Stimulated activated CD4-positive, alpha-beta T cell treated with anti-CD3 and anti-CD28 coated beads, Interleukin-1b, Interleukin-23, amount 100 ng/mL, for 4 hours (primary cell): Measurements from ENCODE around the gene UIMC1.

Experiments used
- DNase-seq, 2 donors: peaks; one replicate each; pipeline ENCODE4 v3.0.0-alpha.2; 2020; ENCODE audit warnings: low read depth in 2 of 2

The UIMC1 gene

DNA sequence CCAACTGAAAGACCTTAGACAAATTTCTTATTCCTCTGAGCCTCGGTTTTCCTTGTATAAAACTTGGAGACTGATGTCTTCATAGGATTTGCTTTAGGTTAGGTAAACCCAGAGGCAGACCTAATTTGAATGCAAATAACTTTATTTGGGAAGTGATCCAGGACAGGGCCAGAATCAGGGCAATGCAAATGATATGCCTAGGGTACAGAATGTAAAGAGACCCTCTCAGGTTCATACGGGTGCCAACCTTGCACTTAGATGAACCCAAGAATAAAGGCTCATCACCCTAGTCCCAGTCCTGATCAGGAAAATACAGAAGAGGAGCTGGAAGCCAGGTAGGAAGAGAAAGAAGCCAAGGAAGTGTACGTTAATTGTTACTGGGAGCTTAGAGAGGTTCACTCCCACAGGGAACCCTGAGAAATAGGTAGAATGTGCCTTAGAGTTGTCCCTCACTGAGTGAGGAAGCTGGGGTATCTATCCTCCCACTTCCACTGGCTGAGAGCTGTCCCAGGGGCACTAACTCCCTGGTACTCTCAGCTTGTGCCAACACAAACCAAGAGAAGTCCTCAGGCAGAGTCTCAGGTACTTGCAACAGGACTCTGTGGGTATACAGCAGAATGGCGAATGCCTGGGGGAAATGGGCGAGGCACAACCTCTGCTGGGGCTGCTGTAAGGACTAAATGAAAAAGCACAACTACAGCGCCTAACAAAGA lies 104.3 kb downstream of the UIMC1 start:
- DNase-seq: no peak

DNA sequence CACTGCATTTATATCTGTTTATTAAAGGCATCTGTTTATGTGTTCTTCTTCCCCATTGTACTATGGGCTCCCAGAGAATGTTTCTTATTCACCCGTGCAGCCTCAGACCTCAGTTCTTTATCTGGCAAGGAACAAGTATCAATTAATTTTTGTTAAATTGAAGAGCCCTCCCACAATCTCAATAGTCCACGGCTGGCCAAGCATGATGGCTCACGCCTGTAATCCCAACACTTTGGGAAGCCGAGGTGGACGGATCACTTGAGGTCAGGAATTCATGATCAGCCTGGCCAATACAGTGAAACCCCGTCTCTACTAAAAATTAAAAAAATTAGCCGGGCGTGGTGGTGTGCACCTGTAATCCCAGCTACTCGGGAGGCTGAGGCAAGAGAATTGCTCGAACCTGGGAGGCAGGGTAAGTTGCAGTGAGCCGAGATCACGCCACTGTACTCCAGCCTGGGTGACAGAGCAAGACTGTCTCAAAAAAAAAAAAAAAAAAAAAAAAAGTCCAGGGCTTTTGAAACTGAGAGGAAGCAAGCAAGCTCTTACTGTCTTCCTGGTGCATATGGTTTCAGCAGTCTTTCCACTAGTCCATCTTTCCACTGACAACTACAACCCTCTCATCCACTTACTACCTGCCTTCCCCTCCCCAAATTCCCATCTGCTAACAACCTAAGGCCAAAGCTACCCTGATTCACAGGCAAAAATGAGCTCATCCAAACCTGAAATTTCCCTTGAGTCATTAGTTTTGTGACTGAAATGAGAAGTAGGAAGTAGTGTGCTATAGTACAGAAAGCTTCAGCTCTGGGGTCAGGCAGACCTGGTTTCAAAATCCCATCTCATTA lies 105.1 kb downstream of the UIMC1 start:
- no peak for DNase-seq

DNA sequence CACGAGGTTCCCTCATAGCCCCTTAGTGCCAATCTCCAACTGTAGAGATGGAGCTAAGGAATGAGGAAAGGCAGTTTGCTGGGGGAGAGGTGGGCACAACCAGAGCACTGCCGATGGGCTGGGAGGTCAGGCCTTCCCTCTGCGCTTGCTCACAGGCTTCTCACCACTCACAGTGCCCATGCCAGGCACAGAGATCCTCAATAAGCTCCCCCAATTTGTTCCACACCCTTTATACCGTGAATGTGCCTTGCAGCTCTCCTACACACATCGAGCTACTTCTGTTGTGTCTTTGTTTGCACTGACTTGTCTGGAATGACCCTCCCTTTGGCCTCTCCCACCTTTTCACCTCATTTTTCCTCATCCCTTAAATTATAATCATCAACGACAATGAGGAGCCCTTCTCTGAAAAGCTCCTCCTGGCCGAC lies 105.8 kb downstream of the UIMC1 start:
- DNase-seq: no peak

DNA sequence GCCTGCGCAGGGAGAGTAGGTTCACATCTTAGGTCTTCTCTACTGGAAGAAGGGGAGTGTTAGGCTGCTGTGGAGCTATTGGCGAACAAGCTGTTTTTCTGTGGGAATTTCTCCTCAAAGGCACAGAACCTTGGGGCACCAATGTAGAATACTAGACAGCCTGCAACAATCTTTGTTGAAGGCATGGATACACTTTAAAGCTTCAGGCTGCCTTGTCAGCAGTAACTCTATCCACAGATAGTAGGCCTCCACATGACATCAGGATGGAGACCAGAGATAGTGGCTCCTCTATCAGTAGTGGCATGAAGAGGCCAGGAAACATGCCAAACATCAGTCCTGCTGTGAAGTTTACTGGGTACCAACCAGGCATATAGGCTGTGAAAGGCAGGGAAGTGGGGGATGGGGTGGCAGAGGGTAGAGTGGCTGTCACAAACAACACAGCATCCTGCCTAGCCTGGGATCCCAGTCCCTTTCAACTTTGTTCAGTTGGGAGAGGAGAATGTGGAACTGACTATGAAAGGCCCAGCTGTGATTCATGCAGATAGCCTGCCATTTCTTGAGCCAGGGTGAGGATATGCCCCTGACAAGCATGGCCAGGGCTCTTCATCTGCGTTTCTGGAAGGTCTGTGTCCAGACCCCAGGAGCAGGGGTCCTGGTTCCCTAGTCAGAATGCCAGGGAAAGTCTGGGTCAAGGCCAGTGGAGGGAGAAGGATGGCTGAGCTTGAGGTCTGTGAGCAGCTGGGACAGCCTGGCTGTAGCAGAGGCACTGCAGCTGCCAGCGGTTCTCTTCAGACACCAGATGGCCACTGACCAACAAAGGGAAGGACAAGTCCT lies 106.4 kb downstream of the UIMC1 start:
- no peak for DNase-seq

DNA sequence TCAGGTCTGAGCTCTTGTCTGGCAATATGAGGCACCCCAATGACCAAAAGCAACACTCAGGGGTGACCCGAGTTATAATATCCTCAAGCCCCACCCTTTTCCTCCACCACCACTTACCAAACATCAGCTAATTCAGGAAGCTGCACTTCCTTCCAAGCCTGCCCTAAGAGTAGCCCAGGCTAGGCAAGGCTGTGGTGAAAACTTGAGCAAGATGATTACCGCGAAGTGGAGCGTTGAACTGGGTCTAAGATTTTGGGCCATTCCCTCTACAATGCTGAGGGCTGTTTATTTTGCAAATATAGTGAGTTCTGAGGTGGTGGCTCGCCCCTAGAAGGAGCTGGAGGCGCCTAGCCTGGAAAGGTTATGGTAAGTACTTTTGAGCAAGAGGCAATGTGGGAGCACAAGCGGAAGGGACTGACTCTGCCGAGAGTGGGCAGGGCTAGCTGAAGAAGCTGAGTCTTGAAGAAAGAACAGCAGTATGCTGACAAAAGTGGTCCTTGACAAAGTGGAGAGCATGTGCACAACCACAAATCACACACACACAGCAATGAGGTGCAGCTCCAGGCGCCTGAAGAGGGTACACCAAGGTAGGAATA lies 107.2 kb downstream of the UIMC1 start, which contains the start of gene HK3:
TSS of gene HK3 (minus strand) at position 51 of the 596 bp plus-strand sequence. CDS start 3,187 bp downstream, outside the sequence.
- DNase-seq: no peak

DNA sequence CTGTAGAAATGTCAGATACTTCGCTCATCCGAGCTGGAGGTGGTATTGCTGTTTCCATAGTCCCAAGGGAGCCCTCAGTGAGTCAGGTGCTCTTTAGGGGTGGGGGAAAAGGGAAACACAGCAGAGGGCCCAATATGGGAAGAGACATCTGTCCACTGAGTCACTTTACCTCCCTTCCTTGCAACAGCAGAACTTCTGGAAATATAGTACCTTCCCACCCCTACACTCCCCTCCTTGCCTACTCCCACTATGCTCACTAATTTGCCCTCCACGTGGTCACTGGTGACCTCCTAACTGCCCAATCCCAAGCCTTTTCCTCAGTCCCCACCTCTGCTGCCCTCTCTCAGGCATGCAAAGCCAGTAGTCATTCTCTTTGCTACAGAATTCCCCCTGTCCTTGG lies 109.3 kb downstream of the UIMC1 start:
- no peak for DNase-seq

DNA sequence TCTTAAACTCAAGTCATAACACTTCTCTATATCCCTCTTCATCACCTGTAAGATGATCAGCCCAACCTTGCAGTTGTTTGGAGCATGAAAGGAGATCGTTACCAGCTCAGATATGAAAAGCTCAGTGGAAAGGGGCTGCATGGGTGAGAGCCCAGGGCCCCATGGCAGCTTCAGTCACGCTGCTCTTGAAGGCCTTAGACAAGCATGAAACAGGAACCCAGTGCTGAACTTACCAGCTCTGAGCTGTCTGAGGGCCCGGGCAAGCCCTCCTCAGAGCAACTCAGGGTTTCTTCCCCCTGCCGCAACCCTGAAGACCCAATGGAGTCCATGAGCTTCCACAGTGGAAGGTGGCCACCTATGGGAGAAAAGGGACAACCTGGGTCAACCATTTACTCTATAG lies 110.7 kb downstream of the UIMC1 start:
- DNase-seq: no peak

DNA sequence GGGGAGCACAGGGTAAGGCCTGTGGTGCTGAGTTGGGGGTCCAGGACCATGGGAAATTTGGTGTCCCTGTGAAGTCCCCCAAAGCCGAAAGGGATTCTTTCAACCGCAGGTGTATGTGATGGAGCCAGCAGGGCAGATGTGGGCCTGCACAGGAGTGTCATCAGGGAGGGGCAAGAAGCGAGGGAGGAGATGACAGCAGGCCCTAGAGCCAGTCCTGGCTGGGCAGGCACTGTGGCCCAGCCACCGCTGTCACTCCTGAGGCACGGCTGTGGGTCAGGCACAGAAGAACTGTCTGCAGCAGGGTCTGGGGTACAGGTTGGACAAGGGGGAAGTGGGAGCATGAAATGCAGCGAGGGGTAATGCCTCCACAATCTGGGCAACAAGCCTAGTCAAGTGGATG lies 112.3 kb downstream of the UIMC1 start:
- DNase-seq: no peak

DNA sequence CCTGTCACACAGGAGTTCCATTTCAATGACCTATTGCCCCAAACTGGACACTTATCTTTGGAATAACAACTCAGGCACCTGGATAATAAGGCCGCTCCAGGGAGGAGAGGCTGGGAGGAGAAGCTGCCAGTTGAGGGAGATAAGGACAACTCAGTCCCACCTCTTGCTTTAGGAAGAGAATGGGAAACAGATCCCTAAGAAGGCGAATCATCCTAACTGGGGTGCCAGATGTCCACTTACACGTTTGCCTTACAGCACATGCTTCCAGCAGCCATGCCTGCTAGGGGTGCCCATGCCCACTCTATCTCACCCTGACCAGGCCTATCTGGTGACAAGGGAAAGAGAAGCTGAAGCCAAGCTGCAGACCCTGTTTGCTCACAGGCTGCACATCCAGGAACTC lies 113.9 kb downstream of the UIMC1 start:
- no peak for DNase-seq

DNA sequence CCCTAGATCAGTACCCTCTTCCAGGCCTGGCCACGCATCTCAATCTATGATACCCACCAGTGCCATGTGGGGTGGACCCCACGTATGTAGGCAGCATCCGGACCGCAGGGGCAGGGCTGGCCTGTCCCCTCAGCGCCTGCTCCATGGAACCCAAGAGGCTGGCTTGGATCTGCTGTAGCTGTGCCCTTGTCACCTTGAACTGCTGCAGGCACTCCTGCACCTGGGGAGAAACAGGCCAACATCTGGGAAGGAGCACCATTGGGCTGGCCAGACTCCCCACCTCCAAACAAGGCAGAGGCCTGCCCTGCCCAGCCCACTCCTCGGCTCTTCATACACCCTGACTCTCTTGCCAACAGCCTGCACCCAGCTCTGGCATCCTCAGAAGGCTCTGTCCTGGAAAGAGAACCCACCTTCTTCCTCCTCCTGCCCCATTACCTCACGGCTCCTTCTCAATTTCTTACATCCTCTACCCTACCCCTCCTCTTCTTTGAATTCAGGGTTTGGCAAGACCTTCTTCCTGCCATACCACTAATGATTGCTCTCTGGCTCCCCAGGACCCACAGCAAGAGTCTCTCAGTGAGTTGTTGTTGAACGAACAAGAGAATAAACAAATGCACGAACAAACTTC lies 115.1 kb downstream of the UIMC1 start:
- DNase-seq: no peak

DNA sequence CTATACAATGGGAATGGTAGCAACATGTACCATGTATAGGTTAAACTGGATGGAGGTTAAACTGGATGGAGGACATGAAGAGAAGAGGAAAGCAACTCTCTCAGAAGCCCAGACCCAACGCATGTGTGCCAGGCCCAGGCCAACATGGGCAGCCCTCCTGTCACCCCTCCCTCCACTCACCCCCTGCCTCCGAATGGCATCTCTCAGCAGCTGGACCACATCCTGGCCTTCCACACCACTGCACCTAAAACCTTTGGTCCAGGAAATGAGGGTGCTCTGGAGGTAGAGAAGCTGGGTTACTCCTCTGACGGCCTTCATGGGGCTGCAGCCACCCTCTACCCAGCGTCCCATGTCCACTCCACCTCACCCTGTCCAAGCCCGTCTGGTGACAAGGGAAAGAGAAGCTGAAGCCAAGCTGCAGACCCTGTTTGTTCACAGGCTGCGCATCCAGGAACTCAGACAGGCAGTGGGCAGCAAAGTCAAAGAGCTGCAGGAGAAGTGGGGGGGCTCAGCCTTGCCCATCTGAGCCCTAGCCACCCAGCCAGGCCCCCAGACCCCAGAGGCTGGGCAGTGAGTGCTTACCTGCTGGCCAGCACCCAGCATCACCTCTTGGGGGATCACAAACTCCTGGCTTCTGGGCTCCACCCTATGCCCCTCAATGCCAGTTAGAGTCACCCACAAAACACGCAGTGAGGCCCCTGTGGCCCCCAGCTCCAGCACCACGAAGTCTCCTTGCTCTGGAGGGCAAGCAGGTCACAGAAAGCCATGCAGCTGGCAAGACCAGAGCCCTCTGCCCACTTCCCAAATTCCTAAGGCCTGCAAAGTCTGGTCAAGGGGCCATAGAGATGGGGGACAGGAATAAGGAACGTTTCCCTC lies 115.9 kb downstream of the UIMC1 start:
- DNase-seq: no peak

DNA sequence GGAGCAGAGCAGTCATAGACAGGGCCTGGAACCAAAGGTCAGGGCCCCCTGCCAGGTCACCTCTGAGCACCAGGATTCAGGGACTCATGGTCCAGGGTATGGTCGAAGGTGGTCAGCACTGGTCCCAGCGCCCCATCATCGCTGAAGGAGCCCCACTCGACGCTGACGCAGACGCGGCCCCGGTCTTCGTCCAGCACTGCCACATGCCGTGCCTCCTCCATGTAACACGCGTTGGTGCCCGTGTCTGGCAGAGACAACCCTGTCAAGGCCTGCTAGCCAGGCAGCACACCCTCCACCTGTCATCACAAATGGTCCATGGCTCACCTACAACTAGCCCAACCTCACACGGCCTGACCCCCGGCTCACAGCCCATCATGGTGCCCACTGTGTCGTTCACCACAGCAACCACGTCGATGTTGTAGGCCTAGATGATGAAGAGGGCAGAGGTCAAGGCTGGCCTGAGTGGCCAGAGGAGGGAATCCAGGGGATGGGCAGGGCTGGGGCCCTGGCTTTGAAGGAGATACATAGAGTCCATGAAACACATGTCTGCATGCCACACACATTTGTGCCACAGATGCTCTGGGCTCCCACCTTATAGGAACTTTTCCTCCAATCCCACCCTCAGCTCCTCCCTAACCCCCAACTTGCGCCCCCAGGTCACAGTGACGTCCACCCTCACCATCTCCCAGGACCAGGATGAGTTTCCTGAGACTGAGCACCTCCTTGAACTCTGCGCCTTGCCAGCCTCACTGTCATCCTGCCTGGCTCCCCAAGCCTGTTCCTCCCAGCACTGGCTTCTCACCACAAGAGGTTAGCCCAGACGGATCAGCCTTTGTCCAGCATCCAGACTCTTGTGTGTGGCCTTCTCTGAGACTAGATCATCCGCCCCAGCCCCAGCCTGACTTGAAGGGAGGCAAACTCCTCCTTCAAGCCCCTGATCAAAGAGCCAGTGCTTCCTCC lies 117.0 kb downstream of the UIMC1 start:
- no peak for DNase-seq

DNA sequence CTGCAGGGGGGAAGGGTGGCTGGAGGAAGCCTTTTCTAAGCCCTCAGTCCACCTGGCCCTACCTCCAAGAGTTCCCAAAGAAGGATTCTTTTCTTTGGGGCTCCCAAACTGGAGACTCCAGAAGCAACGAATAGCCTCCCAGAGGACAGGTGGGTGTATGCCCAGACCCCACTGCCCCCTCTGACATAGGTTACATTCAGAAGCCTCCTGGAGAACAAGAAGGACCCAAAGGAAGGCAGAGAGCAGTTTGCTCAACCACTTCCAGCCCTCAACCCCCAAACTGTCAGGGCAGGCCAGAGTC lies 117.8 kb downstream of the UIMC1 start:
- DNase-seq: no peak

DNA sequence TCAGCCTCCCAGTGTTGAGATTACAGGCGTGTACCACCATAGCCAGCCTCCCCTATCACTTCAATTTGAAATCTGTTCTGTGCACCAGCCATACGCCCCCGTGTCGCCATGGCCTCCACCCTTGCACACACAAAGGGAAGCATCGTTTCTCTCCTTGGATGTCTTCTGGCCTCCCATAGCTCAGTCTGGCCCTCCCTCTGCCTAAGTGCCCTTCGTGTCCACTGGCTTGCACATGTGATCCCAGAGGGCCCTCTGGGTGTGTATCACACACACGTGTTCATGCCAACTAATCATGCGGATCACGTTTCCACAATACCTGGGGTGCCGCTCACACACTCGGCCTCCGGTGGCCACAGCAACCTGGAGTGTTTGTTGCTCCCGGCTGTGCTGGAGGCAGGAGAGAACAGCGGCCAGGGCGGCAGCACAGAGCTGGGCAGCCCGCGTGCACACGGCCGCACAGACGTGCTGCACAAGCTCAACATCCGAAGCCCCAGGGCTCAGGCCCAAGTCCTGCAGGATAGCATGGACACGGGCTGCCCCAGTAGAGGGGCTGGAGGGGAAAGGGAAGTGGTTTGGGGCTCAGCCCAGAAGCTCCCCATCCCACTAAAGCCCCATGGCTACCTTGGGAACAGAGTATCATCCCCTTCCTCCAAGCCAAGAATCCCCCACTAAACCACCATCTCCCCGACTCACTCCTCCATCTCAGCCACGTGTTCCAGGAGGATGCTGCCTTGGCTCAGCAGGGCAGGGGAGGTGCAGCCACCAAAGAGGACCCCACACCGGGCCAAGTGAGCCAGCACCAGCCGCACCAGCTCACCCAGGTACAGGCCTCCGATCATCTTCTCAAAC lies 118.3 kb downstream of the UIMC1 start:
- no peak for DNase-seq

DNA sequence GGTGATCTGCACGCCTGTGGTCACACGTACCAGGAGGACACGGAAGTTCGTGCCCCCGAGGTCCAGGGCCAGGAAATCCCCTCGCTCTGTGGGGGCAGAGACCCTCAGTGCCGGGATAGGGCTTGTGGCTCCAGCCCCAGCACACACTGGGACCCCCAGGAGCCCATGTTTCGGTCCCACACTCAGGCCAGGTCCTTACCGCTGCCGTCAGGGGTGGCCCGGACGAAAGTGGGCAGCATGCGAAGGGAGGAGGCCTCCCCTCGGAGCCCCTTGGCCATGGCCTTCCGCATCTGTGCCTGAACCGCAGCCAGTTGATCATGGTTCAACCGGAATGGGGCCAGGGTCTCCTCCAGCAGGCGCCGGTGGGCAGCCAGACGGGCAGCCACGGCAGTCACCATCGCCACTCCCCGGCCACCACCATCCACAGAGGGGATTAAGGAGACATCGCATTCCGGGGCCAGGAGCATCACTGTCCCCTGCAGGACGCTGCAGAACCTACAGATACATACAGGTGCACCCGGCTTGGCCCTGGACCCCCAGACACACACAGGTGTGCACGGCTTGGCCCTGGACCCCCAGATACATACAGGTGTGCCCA lies 119.2 kb downstream of the UIMC1 start:
- no peak for DNase-seq

DNA sequence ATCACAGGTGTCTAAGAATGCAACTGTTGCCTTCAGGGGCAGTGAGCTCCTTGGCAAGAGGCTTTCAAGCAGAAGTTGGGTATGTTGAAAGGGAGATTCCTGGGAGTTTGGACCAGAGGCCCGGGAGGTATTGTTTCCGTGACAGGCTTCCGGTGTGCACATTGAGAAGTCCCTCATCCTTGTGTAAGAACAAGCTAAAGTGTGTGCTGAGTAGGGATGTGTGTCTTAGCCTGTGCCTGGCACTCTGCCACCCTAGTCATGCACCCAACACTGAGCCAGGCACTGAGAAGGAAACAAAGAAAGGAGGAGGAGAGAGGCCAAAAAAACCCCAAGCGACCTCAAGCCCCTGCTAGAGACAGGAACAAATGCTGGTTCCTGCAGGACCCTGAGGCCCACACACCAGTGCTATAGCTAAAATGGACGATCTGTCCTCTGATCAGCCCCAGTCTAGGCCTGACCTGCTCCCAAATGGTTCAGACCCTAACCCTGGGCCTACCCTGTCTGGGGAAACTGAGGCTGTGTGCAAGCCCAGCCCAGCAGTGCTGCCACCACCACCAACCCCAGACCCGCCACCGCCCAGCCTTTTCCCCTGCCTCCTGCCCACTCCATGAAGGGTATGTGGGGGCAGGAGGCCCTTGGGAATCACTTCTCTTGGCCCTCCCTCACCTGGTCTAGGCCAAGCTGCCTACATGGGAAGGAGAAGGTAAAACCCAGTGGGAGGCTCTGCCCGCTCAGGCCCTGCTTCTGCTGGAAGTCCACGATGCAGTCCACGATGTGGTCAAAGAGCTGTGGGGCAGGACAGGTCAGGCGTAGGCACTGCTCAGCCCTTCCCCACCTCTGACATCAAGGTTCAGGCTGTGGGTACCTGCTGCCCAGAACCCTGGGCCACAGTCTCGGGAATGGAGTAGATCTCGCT lies 120.0 kb downstream of the UIMC1 start:
- DNase-seq: no peak

DNA sequence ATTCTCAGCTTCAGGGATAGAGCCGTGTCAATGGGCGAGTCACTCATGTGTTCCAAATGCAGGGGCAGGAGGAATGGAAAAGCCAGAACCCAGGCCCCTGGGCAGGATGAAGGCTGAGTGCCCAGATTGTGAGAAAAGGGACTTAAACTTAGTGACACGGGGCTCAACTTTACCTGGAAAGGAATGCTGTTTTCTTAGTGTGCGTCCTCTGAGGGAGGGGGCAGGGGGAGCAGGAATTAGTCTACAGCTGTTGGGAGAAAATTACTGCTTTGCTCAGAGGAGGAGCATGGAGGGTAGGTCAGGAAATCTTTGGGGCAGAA lies 122.0 kb downstream of the UIMC1 start:
- no peak for DNase-seq
